GM21381 (cell line): ENCODE measurements around the gene DRC1.
"Not testable (repeated sequence)": the region's sequence is repeated elsewhere in the genome, so short reads cannot be mapped to it uniquely, and the experiment has no call there.

Source experiments
- ATAC-seq: cut with Tn5 transposase; IDR thresholded peaks from one replicate; pipeline ENCODE4 v1.9.1; 2021; ENCODE audit warnings: mild to moderate bottlenecking, moderate library complexity; ENCODE audit not compliant: unreplicated experiment

Gene DRC1

GRCh38 chr2:26462100-26462499 lies 60.4 kb downstream of the DRC1 start:
- ATAC-seq: no peak

GRCh38 chr2:26462511-26463243 lies 61.0 kb downstream of the DRC1 start:
- ATAC-seq: no peak

GRCh38 chr2:26463244-26464192 lies 61.8 kb downstream of the DRC1 start:
- no peak for ATAC-seq

- no peak for ATAC-seq
Measured at GRCh38 chr2:26464390-26465265, 62.9 kb downstream of the DRC1 start.

GRCh38 chr2:26465266-26465925 lies 63.7 kb downstream of the DRC1 start:
- no peak for ATAC-seq

GRCh38 chr2:26465981-26466471 lies 64.3 kb downstream of the DRC1 start:
- no peak for ATAC-seq

GRCh38 chr2:26466662-26467310 lies 65.1 kb downstream of the DRC1 start:
- ATAC-seq: no peak

GRCh38 chr2:26468544-26468943 lies 66.8 kb downstream of the DRC1 start:
- not testable (repeated sequence) for ATAC-seq

- ATAC-seq: no peak
Measured at GRCh38 chr2:26469092-26469710, 67.5 kb downstream of the DRC1 start.

GRCh38 chr2:26469955-26470354 lies 68.2 kb downstream of the DRC1 start:
- ATAC-seq: no peak

- no peak for ATAC-seq
Measured at GRCh38 chr2:26470601-26471260, 69.0 kb downstream of the DRC1 start.

GRCh38 chr2:26471289-26471688 lies 69.6 kb downstream of the DRC1 start:
- no peak for ATAC-seq

GRCh38 chr2:26471766-26472706 lies 70.3 kb downstream of the DRC1 start:
- no peak for ATAC-seq

GRCh38 chr2:26472821-26473655 lies 71.3 kb downstream of the DRC1 start:
- no peak for ATAC-seq

- no peak for ATAC-seq
Measured at GRCh38 chr2:26473796-26474195, 72.1 kb downstream of the DRC1 start.

- no peak for ATAC-seq
Measured at GRCh38 chr2:26474261-26474785, 72.6 kb downstream of the DRC1 start.

- ATAC-seq: no peak
Measured at GRCh38 chr2:26475037-26475436, 73.3 kb downstream of the DRC1 start.
